Right atrium auricular region (tissue), 2 donors: ENCODE measurements around the gene YTHDF1. TPM values are rescaled to one million over a fixed set of nuclear protein-coding genes. Genes with fewer than 3 reads are reported as not detected.

Experiments used
- DNase-seq: peaks from one replicate; pipeline ENCODE4 v3.0.0-alpha.2; 2019; ENCODE audit warnings: low spot score
- H3K27ac ChIP-seq, 2 donors: fragments of 200-600 bp; sonication (generic); 1 replicate in 1 of 2; 2 replicates in 1 of 2; pipeline ENCODE4 v1.5.1; 2016 to 2019
- H3K27me3 ChIP-seq, 2 donors: fragments of 200-600 bp; sonication (generic); one replicate each; pipeline versions ENCODE4 v1.5.1 to v1.6.0; 2017 to 2019
- H3K36me3 ChIP-seq: fragments of 200-600 bp; sonication (generic); one replicate; pipeline ENCODE4 v1.5.1; 2016
- H3K4me1 ChIP-seq, 2 donors: fragments of 200-600 bp; sonication (generic); one replicate each; pipeline versions ENCODE4 v1.5.1 to v1.6.0; 2017 to 2019
- H3K4me3 ChIP-seq, 2 donors: fragments of 200-600 bp; sonication (generic); 1 replicate in 1 of 2; 2 replicates in 1 of 2; pipeline ENCODE4 v1.5.1; 2017 to 2019; ENCODE audit warnings: mild to moderate bottlenecking in 1 of 2, moderate library complexity in 1 of 2
- H3K9me3 ChIP-seq, 2 donors: fragments of 200-600 bp; sonication (generic); one replicate each; pipeline ENCODE4 v1.5.1; 2019
- CTCF ChIP-seq, 2 donors: fragments of 200-600 bp; sonication (generic); IDR thresholded peaks; one replicate each; pipeline ENCODE4 v1.5.1; 2019; ENCODE audit warnings: antibody characterized with exemption in 2 of 2
- total RNA-seq, 2 donors: library from RNA; depleted of rRNA; stranded (reverse); fragments of >200 nt; gene quantifications; one replicate each; pipeline ENCODE4 v1.1.0, GENCODE V29; 2016

The YTHDF1 gene
- total RNA-seq, 2 donors from 2014 or later, result 15.7 to 26.1 TPM

GRCh38 chr20:63168861-63169260, 47.1 kb downstream of the YTHDF1 start:
- H3K4me1 ChIP-seq, result no peaks in the 10 kb centered on the region
- H3K27me3 ChIP-seq, result peaks cover under 1 to 3% of the 10 kb centered on the region in 2 donors
- no peak overlapping the region for H3K4me3 ChIP-seq
- no peaks in the 10 kb centered on the region for H3K36me3 ChIP-seq
- H3K27ac ChIP-seq, result no peak overlapping the region
- DNase-seq, result no peak
- no peak for TF ChIP-seq CTCF (IDR thresholded peaks at IDR 0.05)
- H3K9me3 ChIP-seq, result no peaks in the 10 kb centered on the region

GRCh38 chr20:63167918-63168520, 47.9 kb downstream of the YTHDF1 start:
- H3K36me3 ChIP-seq, result no peaks in the 10 kb centered on the region
- no peaks in the 10 kb centered on the region for H3K9me3 ChIP-seq
- no peak overlapping the region for H3K4me3 ChIP-seq
- DNase-seq, result no peak
- no peaks in the 10 kb centered on the region for H3K4me1 ChIP-seq
- H3K27ac ChIP-seq, result no peak overlapping the region
- peaks cover 0 to 2% of the 10 kb centered on the region in 2 donors for H3K27me3 ChIP-seq
- no peak for TF ChIP-seq CTCF (IDR thresholded peaks at IDR 0.05)

GRCh38 chr20:63167026-63167917, 48.7 kb downstream of the YTHDF1 start:
- Histone ChIP-seq H3K27me3 (no peaks in the 10 kb centered on the region), H3K4me1 (no peaks in the 10 kb centered on the region), H3K4me3 (no peak overlapping the region), H3K27ac (no peak overlapping the region), H3K36me3 (no peaks in the 10 kb centered on the region), H3K9me3 (no peaks in the 10 kb centered on the region)
- DNase-seq, result no peak
- TF ChIP-seq CTCF (IDR thresholded peaks at IDR 0.05), result no peak

- TF ChIP-seq CTCF (IDR thresholded peaks at IDR 0.05), result no peak
- no peaks in the 10 kb centered on the region for H3K36me3 ChIP-seq
- H3K27me3 ChIP-seq, result no peaks in the 10 kb centered on the region
- H3K27ac ChIP-seq, result no peak overlapping the region
- H3K4me3 ChIP-seq, result no peak overlapping the region
- H3K4me1 ChIP-seq, result no peaks in the 10 kb centered on the region
- no peaks in the 10 kb centered on the region for H3K9me3 ChIP-seq
- no peak for DNase-seq
Measured at GRCh38 chr20:63166193-63167020, 49.5 kb downstream of the YTHDF1 start.

DNA sequence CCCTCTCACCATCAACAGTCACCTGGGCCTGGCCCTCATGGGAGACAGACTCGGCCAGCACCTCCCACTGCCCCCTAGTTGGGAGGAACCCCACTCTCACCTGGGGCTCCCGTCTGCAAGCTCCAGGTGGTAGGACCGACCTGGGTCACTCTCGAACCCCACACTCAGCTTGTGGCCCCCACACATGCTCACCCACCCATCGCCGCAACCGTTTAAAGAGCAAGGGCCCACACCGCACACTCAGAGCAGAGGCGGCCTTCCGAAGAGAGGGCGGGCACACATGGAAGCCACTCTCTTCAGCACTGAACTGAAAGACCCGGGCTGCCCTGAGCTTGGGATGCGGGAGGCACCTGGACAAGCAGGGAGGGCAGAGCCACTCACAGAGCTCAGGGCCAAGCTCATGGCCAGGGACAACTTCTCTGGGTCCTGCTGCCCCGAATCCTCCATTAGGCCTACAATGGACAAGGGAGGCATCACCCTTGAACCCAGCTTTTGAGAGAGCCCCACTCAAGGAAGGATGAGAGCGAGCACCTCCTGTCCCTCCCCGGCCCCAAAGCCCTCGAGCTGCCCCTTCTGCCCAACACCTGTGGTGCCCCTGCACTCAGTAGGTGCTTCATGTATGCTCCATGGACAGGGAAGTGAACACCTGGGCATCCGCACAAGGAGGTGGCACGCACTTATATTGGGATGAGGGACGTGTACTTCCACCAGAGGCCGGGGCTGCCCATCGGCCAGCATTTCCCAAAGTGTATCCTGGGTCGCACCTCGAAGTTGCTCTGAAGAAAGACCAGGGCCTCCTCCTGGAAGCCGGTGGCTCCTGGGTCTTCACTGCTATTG, 50.4 kb downstream of the YTHDF1 start:
- Histone ChIP-seq H3K4me1 (no peaks in the 10 kb centered on the region), H3K27me3 (no peaks in the 10 kb centered on the region), H3K9me3 (no peaks in the 10 kb centered on the region), H3K27ac (no peak overlapping the region), H3K36me3 (no peaks in the 10 kb centered on the region), H3K4me3 (no peak overlapping the region)
- no peak for TF ChIP-seq CTCF (IDR thresholded peaks at IDR 0.05)
- no peak for DNase-seq
